HG03097 (cell line): Measurements from ENCODE around the gene ERP29.
"Not testable (repeated sequence)": the region's sequence is repeated elsewhere in the genome, so short reads cannot be mapped to it uniquely, and the experiment has no call there.

ENCODE experiments used
- ATAC-seq: cut with Tn5 transposase; IDR thresholded peaks from one replicate; pipeline ENCODE4 v1.9.1; 2021; ENCODE audit not compliant: unreplicated experiment, low FRiP score

Gene ERP29

DNA sequence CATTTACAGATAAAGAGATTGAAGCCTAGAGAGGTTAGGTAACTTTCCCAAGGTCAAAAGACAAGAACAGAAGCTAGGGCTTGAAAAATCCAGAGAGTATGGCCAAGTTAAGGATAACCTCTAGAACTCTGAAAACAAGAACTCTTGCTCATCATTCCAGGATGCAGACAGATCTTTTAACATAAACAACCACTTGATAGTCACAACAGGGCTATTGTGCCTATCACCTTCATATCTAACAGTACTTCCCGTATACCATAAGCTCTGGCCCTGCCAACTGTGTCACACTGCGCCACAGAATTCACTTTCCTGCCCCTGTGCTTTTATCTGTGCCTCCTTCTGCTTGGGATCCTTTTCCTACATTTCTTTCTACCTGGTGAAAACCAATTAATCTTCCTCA is 18.2 kb downstream of the ERP29 start:
- ATAC-seq: no peak

DNA sequence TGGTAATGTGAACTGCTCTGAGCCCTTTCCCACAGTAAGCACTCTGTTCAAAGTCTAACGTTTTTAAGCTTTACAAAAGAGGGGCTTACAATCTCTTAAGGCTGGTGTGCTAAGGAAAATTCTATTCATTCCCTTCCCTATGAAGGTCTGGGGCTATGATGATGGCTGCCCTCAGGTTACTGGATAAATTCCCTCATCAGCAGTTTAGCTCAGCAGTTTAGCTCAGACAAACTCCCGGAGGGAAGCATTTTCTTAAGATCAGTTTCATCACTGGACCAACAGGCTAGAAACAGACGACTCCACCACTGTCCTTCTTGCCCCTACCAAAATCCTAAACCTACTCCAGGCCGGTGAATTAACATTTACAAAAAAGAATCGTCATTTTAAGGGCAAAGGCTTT is 19.1 kb downstream of the ERP29 start:
- no peak for ATAC-seq

DNA sequence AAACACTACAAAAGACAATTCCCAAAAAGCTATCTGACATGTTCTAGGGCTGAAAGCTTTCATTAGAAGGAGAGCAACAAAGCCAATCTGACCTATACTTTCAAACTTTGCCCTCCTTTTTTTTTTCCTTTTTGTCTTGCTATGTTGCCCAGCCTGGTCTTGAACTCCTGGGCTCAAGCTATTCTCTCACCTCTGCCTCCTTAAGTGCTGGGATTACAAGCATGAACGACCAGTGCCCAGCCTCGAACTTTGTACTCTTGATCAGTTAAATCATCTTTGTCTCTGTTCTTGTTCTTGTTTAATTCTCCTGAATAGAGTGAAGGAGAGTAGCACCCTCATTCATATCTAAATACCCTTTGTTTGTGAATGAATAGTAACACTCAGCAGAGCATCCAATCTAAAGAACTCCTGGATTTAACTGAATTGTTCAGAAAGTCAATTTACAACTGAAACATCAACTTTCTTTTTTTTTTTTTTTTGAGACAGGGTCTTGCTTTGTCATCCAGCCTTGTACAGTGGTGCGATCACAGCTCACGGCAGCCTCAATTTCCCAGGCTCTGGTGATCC is 22.1 kb downstream of the ERP29 start:
- ATAC-seq: no peak

DNA sequence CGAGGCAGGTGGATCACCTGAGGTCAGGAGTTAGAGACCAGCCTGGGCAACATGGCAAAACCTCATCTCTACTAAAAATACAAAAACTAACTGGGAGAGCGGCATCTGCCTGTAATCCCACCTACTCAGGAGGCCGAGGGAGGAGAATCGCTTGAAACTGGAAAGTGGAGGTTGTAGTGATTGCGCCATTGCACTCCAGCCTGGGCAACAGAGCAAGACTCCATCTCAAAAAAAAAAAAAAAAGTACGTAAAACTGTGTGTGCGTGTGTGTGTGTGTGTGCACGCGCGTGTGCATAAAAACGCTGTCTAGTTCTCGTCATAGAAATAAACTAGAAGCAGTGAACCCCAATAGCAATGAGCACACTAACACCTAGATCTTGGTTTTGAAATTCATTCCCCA is 23.4 kb downstream of the ERP29 start:
- not testable (repeated sequence) for ATAC-seq

DNA sequence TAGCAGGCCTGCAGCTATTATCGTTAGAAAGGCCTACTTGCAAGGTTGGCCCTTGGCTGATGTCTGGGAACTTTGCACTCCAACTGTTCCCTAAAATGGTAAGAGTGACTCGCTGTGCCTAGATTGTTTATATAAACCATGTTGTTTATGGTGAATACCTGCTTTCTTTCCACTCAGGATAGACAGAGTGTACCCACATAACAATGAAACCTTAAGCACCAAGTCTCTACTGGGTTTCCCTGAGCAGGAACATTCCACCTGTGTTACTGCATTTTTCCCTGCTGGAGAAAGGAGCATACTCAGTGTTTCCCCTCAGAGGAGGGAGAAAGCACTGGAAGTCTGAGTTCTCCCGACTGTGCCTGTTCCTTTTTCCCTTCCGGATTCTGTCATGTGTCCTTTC is 32.8 kb downstream of the ERP29 start:
- no peak for ATAC-seq

DNA sequence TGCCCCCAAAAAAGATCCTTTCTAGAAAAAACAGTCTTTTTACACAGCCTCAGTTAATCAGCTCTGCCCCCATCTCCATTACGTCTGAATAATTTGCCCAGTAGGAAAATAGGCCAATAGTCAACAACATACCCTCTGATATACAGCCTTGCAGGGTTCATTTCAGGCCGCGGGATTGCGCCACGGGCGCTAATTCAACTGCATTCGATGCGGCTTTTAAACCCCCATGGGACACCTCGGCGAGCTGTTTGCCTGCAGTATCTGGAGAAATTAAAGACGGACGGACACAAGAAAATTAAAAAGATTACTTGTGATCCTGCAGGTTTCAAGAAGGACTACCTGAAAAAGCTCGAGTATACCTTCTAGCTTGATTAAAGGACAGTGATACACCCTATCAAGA is 36.1 kb downstream of the ERP29 start:
- no peak for ATAC-seq

DNA sequence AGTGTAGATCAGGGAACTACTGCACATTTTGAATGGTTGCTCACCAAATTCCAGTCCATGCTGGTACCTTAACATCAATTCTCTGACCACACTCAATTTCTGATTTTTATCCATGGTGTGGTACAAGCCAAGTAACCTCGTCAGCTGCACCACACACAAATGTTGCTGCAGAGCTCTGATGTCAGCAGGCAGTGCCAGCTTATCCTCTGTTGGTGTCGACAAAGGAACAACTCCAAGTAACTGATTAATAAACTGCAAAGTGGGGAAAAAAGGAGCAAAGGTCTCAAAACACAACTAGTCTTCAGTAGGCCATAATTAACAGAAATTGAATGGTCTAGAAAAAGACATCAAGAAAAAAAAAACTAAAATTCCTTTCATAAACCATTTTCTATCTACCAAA is 47.9 kb downstream of the ERP29 start:
- ATAC-seq: no peak

DNA sequence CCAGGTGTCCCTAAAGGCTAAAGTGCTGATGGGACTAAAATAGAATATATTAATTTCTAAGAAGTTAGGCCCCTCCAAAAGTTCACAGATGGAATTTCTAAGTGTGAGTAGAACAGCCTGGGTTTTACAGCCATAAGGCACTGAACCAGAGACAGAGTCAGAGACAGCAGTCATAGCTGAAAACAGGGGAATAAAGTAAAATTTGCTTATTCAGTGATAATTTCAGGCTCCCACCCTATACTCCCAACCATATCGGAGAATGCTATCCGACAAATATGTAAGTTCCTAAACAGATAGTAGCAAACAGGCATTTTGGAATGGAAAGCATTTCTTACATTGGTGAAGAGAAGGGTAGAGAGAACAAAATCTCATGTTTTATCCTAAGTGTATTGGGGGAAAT is 50.0 kb downstream of the ERP29 start:
- ATAC-seq: no peak

DNA sequence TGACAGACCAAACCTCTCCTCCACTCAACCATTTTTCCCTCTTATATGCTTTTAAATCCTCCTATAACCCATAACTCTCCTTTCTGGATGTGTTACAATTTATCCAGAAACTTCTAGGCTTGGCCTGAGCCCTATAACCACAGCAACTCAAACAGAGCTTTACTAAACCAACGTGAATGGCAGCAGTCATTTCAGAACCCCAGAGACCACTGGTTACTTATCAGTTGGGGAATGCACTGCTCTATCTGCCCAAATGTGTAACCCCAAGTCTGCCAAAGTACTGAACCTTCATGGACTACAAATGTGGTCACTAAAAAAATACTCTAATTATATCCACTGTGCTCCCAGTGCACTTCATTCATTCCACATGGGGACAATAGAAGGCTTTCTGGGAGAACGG is 53.3 kb downstream of the ERP29 start:
- ATAC-seq: no peak
